ENCODE data around the gene CNTNAP3. TPM values are rescaled to one million over a fixed set of nuclear protein-coding genes. Genes with fewer than 3 reads are reported as not detected.
A peak's percentile ranks its signal among the peaks of the same experiment; 100 is the strongest.
"Not testable (repeated sequence)": the region's sequence is repeated elsewhere in the genome, so short reads cannot be mapped to it uniquely, and the experiment has no call there.

CNTNAP3 gene
- total RNA-seq, 1 experiment from 2014 or later, result 9.9 TPM

DNA sequence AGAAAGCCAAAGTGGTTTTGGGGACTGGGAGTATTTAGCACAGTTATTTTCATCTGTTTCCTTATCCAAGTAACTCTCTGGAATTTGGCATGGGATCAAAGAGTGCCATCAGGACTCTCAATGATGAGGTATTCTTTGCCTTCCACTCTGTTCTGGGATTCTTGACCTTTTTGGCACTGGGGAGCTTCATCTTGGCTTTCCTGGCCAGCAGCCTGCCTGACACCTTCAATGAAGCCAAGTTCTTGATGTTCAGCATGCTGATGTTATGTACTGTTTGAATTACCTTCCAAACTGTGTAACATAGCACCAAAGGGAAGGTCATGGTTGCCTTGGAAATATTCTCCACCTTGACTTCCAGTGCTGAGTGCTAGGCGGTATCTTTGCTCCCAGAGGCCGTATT, 248.8 kb downstream of the CNTNAP3 start:
- H3K36me3 Mint-ChIP-seq (ENCODE audit: insufficient read depth, unreplicated experiment); H3K27ac Mint-ChIP-seq (ENCODE audit: low read depth, unreplicated experiment); H3K4me1 Mint-ChIP-seq (ENCODE audit: insufficient read depth, unreplicated experiment); H3K9me3 Mint-ChIP-seq (ENCODE audit: unreplicated experiment); intact Hi-C loops (cut with micrococcal nuclease); H3K4me3 Mint-ChIP-seq (ENCODE audit: unreplicated experiment); H3K27me3 Mint-ChIP-seq (ENCODE audit: insufficient read depth, unreplicated experiment); POLR2A ChIA-PET; BruUV-seq (replicated peaks); DNase-seq (ENCODE audit: unreplicated experiment); CTCF ChIA-PET: not testable (repeated sequence)

DNA sequence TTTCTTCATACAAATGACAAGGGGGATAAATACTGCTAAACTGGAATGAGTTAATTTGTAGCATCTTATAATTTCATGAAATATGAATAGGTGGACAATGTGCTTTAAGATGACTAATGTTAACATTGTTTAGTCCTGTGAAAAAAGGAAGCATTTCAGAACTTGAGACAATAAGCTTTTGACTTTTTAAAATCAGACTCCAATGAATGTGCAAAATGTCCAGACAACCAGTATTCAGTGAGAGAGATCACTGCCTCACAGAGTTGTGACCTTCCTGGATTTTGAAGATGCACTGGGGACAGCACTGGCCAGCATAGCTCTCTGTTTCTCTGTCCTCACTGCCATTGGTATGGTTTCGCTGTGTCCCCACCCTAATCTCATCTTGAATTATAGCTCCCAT, 249.7 kb downstream of the CNTNAP3 start:
- CTCF ChIA-PET; DNase-seq (ENCODE audit: unreplicated experiment); POLR2A ChIA-PET; intact Hi-C loops (cut with micrococcal nuclease); H3K36me3 Mint-ChIP-seq (ENCODE audit: insufficient read depth, unreplicated experiment); H3K27ac Mint-ChIP-seq (ENCODE audit: low read depth, unreplicated experiment); BruUV-seq (replicated peaks); H3K4me1 Mint-ChIP-seq (ENCODE audit: insufficient read depth, unreplicated experiment); H3K27me3 Mint-ChIP-seq (ENCODE audit: insufficient read depth, unreplicated experiment); H3K9me3 Mint-ChIP-seq (ENCODE audit: unreplicated experiment); H3K4me3 Mint-ChIP-seq (ENCODE audit: unreplicated experiment): not testable (repeated sequence)

- H3K4me1 Mint-ChIP-seq (ENCODE audit: insufficient read depth, unreplicated experiment); H3K36me3 Mint-ChIP-seq (ENCODE audit: insufficient read depth, unreplicated experiment); BruUV-seq (replicated peaks); H3K27me3 Mint-ChIP-seq (ENCODE audit: insufficient read depth, unreplicated experiment); H3K27ac Mint-ChIP-seq (ENCODE audit: low read depth, unreplicated experiment); POLR2A ChIA-PET; DNase-seq (ENCODE audit: unreplicated experiment); H3K4me3 Mint-ChIP-seq (ENCODE audit: unreplicated experiment); H3K9me3 Mint-ChIP-seq (ENCODE audit: unreplicated experiment); CTCF ChIA-PET; intact Hi-C loops (cut with micrococcal nuclease): not testable (repeated sequence)
Observed at GRCh38 chr9:39033849-39034248, 254.1 kb downstream of the CNTNAP3 start.

- H3K27ac Mint-ChIP-seq (ENCODE audit: low read depth, unreplicated experiment); BruUV-seq (replicated peaks); H3K9me3 Mint-ChIP-seq (ENCODE audit: unreplicated experiment); POLR2A ChIA-PET; H3K27me3 Mint-ChIP-seq (ENCODE audit: insufficient read depth, unreplicated experiment); intact Hi-C loops (cut with micrococcal nuclease); H3K4me1 Mint-ChIP-seq (ENCODE audit: insufficient read depth, unreplicated experiment); CTCF ChIA-PET; H3K4me3 Mint-ChIP-seq (ENCODE audit: unreplicated experiment); H3K36me3 Mint-ChIP-seq (ENCODE audit: insufficient read depth, unreplicated experiment): not testable (repeated sequence)
- peak; percentile 85 for DNase-seq (ENCODE audit: unreplicated experiment)
Observed at GRCh38 chr9:39030204-39031019, 257.6 kb downstream of the CNTNAP3 start.

DNA sequence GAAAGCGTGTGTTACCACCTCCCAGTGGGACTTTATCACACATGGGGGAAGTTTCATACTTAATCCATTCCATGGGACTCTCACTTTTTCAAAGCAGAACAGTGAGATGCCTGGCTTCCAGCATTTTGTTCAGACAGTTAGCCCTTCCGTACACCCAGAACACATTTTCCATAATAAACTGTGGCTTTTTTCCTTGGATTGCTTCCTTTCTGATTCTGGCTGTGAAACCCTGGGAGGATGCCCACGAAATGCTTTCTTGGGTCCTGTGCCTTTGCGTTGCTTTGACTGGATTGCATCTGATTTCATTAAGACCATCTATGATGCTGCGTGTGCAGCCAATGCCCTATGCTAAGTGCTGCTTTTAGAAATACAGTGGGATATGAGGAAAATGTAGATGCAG, 259.1 kb downstream of the CNTNAP3 start:
- POLR2A ChIA-PET; H3K27me3 Mint-ChIP-seq (ENCODE audit: insufficient read depth, unreplicated experiment); H3K36me3 Mint-ChIP-seq (ENCODE audit: insufficient read depth, unreplicated experiment); CTCF ChIA-PET; H3K27ac Mint-ChIP-seq (ENCODE audit: low read depth, unreplicated experiment); DNase-seq (ENCODE audit: unreplicated experiment); H3K9me3 Mint-ChIP-seq (ENCODE audit: unreplicated experiment); intact Hi-C loops (cut with micrococcal nuclease); BruUV-seq (replicated peaks); H3K4me3 Mint-ChIP-seq (ENCODE audit: unreplicated experiment); H3K4me1 Mint-ChIP-seq (ENCODE audit: insufficient read depth, unreplicated experiment): not testable (repeated sequence)

DNA sequence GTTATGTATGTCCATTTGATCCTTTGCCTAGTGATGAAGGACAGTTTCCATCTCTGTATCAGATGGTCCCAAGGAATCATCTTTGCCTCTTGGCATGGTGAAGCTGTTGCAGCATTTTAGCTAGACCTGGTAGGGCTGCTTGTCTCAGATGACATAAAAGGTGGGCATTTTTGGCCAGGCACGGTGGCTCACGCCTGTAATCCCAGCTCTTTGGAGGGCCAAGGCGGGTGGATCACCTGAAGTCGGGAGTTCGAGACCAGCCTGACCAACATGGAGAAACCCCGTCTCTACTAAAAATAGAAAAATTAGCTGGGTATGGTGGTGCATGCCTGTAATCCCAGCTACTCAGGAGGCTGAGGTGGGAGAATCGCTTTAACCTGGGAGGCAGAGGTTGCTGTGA, 259.8 kb downstream of the CNTNAP3 start:
- not testable (repeated sequence) for H3K36me3 Mint-ChIP-seq (ENCODE audit: insufficient read depth, unreplicated experiment)

DNA sequence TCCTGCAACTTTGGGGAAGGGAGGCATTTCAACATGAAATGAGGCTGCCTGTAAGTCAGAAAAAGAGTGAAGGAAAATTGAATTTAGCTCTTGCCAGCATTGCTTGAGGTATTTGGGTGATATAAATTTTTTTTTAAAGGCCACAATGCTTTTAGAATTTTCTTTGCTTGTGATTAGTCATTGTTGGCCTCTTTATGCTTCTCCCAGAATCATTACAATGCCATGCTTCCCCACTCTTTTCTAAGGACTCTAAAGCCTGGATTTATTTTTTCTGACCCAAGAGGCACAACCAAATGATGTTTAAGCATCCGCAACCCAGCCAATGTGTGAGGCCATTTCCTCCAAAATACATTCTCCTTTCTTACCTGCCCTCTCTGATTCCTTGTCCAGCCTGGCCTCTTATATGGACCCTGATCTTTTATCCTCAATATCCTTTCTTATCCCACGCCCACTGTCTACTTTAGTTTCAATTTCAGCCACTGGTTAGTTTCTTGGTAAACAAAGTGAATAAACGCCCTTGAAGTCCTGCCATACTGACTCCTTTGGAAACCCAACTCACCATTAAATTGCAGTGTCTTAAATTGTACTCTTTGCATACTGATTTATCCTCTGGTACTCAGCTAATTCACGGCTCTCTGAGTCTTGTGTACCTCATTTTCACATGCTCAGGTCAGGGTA, 261.9 kb downstream of the CNTNAP3 start:
- BruUV-seq (replicated peaks); intact Hi-C loops (cut with micrococcal nuclease); H3K9me3 Mint-ChIP-seq (ENCODE audit: unreplicated experiment); H3K4me3 Mint-ChIP-seq (ENCODE audit: unreplicated experiment); H3K36me3 Mint-ChIP-seq (ENCODE audit: insufficient read depth, unreplicated experiment); H3K27ac Mint-ChIP-seq (ENCODE audit: low read depth, unreplicated experiment); POLR2A ChIA-PET; DNase-seq (ENCODE audit: unreplicated experiment); H3K27me3 Mint-ChIP-seq (ENCODE audit: insufficient read depth, unreplicated experiment); H3K4me1 Mint-ChIP-seq (ENCODE audit: insufficient read depth, unreplicated experiment); CTCF ChIA-PET: not testable (repeated sequence)

More for the DNA sequence above, 259.8 kb downstream of the CNTNAP3 start:
- H3K4me3 Mint-ChIP-seq (ENCODE audit: unreplicated experiment); CTCF ChIA-PET; BruUV-seq (replicated peaks); H3K27me3 Mint-ChIP-seq (ENCODE audit: insufficient read depth, unreplicated experiment); H3K27ac Mint-ChIP-seq (ENCODE audit: low read depth, unreplicated experiment); H3K9me3 Mint-ChIP-seq (ENCODE audit: unreplicated experiment); intact Hi-C loops (cut with micrococcal nuclease); DNase-seq (ENCODE audit: unreplicated experiment); POLR2A ChIA-PET; H3K4me1 Mint-ChIP-seq (ENCODE audit: insufficient read depth, unreplicated experiment): not testable (repeated sequence)

Other genes with a start within 250 kb of the CNTNAP3 start
- gene SPATA31A1, start 67.5 kb upstream of the CNTNAP3 start, total RNA-seq (2022), result not detected in 2 replicates